OCI-M2 (cell line): ENCODE measurements around the gene ARHGAP19.

Experiments
- DNase-seq: peaks from one replicate; lab custom pipeline; 2025; ENCODE audit not compliant: unreplicated experiment; lab: John Stamatoyannopoulos, UW

The ARHGAP19 gene

GRCh38 chr10:97292097-97292861 is at the start of gene ARHGAP19:
ARHGAP19 (minus strand) TSS chr10:97292637; CDS start chr10:97292627, 10 bp downstream.
- peak; percentile 93 for DNase-seq

GRCh38 chr10:97341416-97341815 is 49.0 kb upstream of the ARHGAP19 start:
- DNase-seq = no peak

DNA sequence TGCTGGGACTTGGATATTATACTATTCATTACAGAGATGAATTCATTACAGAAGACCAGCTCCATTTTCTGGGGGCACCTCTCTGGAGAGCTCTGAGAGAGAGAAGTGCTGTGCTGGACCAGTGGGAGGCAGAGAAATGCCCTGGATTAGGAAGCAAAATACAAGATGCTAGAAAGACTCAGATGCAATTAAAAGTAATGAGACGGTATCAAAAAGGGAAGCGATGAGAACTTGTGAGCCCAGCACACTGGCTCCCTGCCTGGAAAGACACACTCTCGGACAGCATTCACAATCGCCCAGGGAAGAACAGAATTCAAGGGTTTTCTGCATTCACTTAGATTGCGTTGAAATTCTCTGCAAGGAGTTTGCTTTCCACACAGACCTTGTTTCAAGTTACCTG is 45.6 kb upstream of the ARHGAP19 start:
- no peak for DNase-seq

- DNase-seq = no peak
Measured at GRCh38 chr10:97336942-97337831, 44.8 kb upstream of the ARHGAP19 start.

GRCh38 chr10:97336446-97336845 is 44.0 kb upstream of the ARHGAP19 start:
- DNase-seq = no peak

DNA sequence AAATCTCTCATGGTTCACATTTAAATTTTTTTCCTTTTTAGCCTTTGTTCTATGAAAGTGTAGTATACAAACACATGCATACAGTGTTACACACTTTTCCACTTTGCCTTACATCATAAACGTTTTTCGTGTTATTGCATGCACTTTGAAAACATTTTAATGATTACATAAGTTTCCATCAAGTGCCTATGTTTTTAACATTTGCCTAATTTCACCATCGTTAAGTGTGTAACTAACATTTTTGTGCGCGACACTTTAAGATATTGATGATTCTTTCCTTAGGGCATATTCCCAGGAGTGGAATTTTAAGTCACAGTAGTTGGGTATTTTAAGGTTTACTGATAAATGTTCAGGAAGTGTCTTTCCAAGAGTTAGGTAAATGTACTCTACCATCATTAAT is 43.6 kb upstream of the ARHGAP19 start:
- no peak for DNase-seq

DNA sequence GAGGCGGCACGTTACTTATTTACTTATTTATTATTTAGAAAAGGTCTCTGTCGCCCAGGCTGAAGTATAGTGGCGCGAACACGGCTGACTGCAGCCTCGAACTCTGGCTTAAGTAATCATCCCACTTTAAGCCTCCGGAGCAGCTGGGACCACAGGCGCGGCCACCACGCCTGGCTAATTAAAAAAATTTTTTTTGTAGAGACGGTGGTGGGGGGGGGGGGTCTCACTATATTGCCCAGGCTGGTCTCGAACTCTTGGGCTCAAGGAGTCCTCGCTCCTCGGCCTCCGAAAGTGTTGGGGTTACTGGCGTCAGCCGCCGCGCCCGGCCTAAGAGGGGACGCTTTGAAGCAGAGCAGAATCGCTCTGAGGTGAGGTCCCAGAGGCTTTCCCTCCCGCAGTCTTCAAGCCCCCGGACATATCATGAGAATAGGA is 42.8 kb upstream of the ARHGAP19 start:
- DNase-seq = no peak

- DNase-seq = no peak
Measured at GRCh38 chr10:97334370-97335175, 42.1 kb upstream of the ARHGAP19 start, which contains the start of gene FRAT2. FRAT2 (minus strand) TSS chr10:97334729; CDS start chr10:97334572, 157 bp downstream.

DNA sequence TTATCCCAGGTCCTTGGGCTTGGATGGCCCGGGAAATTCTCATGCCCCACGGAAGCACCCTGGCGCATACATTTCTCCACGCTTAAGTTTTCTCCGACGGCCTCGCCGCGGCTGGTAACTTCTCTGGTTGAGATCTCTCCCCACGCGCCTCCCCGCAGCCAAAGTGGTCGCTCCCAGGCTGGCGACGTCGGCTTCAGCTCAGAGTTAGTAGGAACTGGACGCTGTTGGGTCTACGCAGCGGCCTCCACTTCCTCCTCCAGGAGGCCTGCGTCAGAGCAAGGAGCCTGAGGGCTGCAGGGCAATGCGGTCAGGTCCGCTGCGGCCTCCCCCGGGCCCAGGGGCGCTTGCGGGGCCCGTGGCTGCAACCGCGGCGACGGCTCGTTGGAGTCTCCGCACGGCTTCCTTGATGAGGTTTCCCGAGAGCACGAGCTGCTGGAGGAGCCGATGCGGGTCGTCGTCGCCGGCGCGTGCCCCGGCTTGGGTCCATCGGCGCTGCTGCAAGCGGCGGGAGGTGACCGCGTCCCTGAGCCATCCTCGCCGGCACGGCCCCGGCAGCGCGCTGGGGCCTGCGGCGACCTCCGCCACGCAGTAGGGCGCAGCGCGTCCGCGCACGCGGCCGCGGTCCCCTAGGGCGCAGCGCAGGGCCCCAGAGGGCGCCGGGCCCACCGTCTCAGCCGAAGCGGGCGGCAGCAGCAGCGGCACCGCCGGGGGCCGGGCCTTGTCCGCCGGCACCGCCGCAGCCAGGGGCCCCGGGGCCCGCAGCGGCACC is 41.3 kb upstream of the ARHGAP19 start:
- no peak for DNase-seq

GRCh38 chr10:97333351-97333600 is 40.8 kb upstream of the ARHGAP19 start:
- no peak for DNase-seq

DNA sequence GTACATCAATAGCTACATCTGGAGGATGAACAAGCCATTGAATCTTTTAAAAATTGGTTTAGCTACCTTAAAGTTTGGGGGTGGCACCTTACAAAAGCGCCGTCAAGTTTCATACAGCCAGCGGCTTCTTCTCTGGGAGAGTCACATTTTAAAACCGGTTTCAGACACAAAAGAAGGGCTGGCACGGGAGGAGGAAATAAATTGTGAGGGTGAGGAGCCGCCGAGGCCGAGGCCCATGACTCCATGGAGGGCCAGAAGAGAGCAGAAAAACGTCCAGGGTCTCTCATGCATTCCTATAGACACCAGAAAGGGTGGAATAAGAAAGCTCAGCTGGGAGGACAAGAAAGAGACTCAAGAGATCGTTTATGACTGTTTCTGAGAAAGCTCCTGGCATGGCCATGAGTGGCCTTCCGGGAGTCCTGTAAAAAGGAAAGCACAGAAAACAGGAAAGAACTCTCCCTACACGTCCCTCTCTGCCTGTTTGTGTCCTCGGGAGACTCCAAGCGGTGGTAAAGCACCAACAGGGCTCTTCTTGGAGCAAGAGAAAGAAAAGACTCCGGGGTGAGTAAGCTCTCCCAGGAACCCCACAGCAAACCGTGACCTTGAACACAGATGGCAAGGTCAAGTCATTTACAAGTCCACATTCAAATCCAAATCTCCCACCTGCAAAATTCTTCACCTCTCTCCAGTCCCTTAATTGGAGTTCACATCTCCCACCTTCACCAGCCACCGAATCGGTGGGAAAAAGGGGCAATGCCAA is 40.3 kb upstream of the ARHGAP19 start:
- DNase-seq = no peak

DNA sequence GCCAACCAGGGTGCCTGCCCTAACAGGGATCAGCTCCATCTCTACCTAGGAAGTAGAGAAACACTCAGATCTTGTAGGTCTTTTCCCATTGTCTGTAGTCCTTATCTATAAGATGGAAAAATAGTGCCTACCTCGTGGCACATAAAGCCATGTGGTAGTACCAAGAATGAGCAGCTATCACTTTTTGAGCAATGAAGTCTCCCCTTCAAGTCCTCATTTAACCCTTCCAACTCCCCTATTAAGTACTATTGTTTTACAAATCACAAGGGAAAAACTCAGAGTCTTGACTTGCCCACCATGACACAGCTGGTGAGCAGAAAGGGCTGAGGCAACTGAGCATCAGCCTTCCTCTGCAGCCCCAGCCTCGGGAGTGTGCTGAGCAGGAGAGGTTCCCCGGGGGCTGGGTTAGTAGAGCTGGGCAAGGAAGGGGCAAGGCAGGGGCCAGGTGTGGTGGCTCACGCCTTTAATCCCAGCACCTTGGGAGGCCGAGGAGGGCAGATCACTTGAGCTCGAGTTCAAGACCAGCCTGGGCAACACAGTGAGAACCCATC is 38.8 kb upstream of the ARHGAP19 start:
- no peak for DNase-seq

GRCh38 chr10:97329766-97330165 is 37.3 kb upstream of the ARHGAP19 start:
- no peak for DNase-seq

DNA sequence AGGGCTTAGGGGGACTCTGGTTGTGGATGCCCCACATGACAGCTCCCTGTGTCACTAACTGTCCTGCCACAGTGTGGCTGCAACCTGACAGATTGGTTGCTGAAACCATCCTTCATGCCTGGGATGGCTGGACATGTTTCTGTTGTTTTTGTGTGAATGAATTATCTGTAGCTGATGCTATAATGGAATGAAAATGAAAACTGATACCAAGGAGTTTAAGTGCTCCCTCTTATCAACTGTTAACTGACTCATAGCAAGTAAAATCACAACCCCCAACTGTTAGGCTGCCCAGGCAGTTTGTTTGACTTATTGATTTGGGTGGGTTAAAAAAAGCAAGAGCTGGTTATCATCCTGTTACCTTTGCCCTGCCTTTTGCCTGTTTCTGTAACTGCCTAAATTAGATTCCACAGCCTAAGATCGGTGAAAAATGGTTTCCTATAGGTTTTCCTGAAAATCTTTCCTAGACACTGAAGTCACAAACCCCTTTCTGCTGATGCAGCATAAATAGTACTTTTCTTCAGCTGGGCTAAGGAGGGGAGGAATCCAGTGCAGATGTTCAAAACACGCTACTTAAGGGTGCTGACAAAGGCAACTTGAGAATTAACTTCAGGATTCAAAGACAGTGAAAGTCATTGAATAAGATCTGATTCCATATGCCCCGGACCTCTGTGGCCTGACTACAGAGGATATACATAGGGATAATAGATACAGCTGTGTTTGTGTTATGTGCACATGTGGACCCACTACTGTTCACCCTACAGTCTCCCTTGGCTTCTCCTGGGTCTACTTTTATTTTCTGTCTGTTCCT is 36.4 kb upstream of the ARHGAP19 start:
- DNase-seq = peak; percentile 48

GRCh38 chr10:97327348-97328294 is 35.2 kb upstream of the ARHGAP19 start:
- peak; percentile 77 for DNase-seq

GRCh38 chr10:97325754-97326153 is 33.3 kb upstream of the ARHGAP19 start:
- DNase-seq = no peak

DNA sequence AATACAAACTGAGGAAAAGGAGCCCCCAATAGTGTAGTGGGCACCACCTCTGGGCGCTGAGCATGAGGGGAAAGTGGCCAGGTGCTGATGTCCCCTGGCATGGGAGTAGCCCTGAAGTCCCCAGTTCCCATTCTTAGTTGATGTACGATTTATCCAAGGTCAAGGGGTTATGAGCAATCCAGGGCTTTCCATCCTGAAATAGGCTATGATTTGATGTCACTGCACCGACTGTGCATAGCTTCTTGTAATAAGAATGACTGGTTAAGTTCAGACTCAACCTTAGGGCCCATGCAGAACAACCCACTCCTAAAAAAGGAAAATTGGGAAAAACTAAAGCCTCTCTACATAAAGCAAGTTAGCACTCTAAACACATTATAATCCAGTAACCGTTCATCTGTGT is 31.1 kb upstream of the ARHGAP19 start:
- no peak for DNase-seq

GRCh38 chr10:97321804-97322190 is 29.4 kb upstream of the ARHGAP19 start:
- DNase-seq = no peak
